Suprapubic skin (tissue), 4 donors: ENCODE data around the gene GGA1.

ENCODE experiments used
- CTCF ChIP-seq, 2 donors: fragments of 200-600 bp in 1 of 2; fragments of 450-650 bp in 1 of 2; sonication (generic) in 1 of 2; IDR thresholded peaks; one replicate each; pipeline ENCODE4 v1.5.1; 2016 to 2019; ENCODE audit warnings: antibody characterized with exemption in 2 of 2, mild to moderate bottlenecking in 1 of 2, moderate library complexity in 1 of 2
- EP300 ChIP-seq: sonication (generic); formaldehyde crosslinking; IDR thresholded peaks from one replicate; pipeline ENCODE4 v1.6.1; 2017; ENCODE audit warnings: antibody characterized with exemption
- POLR2A ChIP-seq, 2 donors: fragments of 450-650 bp; IDR thresholded peaks; one replicate each; pipeline ENCODE4 v1.6.1; 2017; ENCODE audit warnings: antibody characterized with exemption in 2 of 2, mild to moderate bottlenecking in 2 of 2, moderate library complexity in 2 of 2
- POLR2AphosphoS5 ChIP-seq, 3 donors: sonication (generic); formaldehyde crosslinking; IDR thresholded peaks; one replicate each; pipeline ENCODE4 v1.6.1; 2017; ENCODE audit warnings: antibody characterized with exemption in 3 of 3

- peak; percentile 80 to 87 for TF ChIP-seq CTCF (IDR thresholded peaks at IDR 0.05)
- TF ChIP-seq POLR2A (IDR thresholded peaks at IDR 0.05) = peak in 1 of 2 donors; percentile 12
- TF ChIP-seq POLR2AphosphoS5 (IDR thresholded peaks at IDR 0.05) = peak in 2 of 3 donors; percentile 61 to 64
- no peak for TF ChIP-seq EP300
These were observed 47.2 kb upstream of the GGA1 start for GRCh38 chr22:37561212-37562048.
